ENCODE measurements around the gene FEZ2.

DNA sequence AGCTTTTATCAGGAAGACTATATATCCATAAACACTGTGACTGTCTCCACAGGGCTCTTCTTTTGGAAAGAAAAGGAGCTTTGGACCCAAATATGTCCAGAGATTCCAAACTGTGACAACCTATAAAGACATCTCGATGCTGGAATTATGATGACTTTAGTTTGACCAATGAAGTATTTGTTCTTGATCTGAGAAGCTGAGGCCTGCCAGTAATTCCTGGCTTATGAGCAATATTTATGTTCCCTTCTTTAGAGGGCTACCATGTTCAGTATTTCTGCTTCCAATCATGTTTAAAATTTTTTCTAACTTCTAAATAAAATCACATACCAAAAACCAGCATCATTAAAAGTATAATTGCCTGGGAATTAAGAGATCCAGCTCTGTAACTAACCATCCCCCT is 41.1 kb downstream of the FEZ2 start:
- no peak for TF ChIP-seq POLR2A (IDR thresholded peaks at IDR 0.05)
- TF ChIP-seq, protein P1, sequence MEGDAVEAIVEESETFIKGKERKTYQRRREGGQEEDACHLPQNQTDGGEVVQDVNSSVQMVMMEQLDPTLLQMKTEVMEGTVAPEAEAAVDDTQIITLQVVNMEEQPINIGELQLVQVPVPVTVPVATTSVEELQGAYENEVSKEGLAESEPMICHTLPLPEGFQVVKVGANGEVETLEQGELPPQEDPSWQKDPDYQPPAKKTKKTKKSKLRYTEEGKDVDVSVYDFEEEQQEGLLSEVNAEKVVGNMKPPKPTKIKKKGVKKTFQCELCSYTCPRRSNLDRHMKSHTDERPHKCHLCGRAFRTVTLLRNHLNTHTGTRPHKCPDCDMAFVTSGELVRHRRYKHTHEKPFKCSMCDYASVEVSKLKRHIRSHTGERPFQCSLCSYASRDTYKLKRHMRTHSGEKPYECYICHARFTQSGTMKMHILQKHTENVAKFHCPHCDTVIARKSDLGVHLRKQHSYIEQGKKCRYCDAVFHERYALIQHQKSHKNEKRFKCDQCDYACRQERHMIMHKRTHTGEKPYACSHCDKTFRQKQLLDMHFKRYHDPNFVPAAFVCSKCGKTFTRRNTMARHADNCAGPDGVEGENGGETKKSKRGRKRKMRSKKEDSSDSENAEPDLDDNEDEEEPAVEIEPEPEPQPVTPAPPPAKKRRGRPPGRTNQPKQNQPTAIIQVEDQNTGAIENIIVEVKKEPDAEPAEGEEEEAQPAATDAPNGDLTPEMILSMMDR (IDR thresholded peaks at IDR 0.05) = no peak
